GM12801 (cell line): ENCODE measurements around the gene ZNF202.

Source experiments
- CTCF ChIP-seq: IDR thresholded peaks from one replicate; pipeline ENCODE4 v1.5.1; 2011; ENCODE audit warnings: control low read depth; ENCODE audit not compliant: insufficient read length; ENCODE audit errors: extremely low read depth

The ZNF202 gene

DNA sequence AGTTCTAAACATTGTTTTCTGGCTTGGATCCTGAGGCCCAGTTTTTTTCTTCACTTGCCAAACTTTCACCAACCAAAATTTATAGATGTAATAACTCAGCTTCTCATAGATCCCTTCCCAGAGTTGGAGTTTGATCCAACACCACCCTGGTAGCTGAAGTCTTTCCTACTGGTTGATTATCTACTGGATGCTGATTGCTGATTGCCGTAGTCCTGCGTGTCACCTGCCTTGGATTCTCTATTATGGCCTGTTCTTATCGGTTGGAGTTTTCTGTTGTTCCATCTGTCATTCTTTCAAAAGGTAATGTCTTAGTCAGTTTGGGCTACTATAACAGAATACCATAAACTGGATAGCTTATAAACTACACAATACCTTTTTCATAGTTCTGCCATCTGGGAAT is 30.2 kb upstream of the ZNF202 start:
- TF ChIP-seq CTCF = no peak

DNA sequence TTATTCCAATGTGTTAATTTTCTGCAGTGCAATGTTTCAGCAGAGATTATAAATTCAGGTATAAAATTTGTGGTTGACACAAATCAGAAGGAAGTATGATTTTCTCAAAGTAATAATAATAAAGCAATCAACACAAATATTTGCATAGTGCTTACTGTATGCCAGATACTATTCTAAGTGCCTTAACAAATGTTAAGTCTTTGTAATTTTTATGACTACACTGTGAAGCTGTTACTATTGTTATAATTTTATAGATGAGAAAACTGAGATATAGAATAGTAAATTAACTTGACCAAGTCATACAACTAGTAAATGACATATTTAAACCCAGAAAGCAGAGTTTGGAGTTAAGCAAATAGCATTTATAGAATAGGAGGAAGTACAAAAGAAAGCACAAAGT is 29.3 kb upstream of the ZNF202 start:
- no peak for TF ChIP-seq CTCF

- no peak for TF ChIP-seq CTCF
These were observed 24.1 kb upstream of the ZNF202 start for GRCh38 chr11:123765601-123766000.

GRCh38 chr11:123762422-123762821 is 21.0 kb upstream of the ZNF202 start:
- no peak for TF ChIP-seq CTCF

DNA sequence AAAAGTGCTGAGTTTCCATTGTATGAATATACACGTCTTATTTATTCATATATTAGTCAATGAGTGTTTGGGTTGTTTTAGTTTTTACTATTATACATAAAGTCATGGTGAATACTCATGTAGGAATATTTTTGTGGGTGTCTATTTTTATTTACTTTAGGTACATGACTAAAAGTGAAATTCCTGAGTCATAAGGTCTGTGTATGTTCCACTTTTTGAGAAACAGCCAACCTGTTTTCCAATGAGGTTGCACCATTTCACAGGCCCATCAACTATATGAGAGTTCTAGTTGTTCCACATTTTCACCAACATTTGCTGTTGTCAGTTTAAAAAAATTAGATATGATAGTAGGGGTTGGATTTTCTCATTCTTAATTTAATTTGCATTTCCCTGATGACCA is 19.4 kb upstream of the ZNF202 start:
- no peak for TF ChIP-seq CTCF

GRCh38 chr11:123757976-123758375 is 16.5 kb upstream of the ZNF202 start:
- no peak for TF ChIP-seq CTCF

- TF ChIP-seq CTCF = no peak
These were observed 14.4 kb upstream of the ZNF202 start for GRCh38 chr11:123755813-123756212.

- TF ChIP-seq CTCF = no peak
These were observed 13.9 kb upstream of the ZNF202 start for GRCh38 chr11:123755344-123755743.
